ENCODE results near the gene LEP.

LEP gene

GRCh38 chr7:128240696-128241386 lies at the start of gene LEP:
Gene LEP, plus strand, starts transcription at chr7:128241278. Its CDS starts 10,741 bp downstream, at chr7:128252019.
- DNase-seq: no peak

GRCh38 chr7:128192497-128193142 lies 48.5 kb upstream of the LEP start:
- DNase-seq: no peak

- no peak for DNase-seq
Observed at GRCh38 chr7:128194533-128195282, 46.4 kb upstream of the LEP start.

- peak; percentile 43 for DNase-seq
Observed at GRCh38 chr7:128197589-128197988, 43.5 kb upstream of the LEP start.

GRCh38 chr7:128197989-128198580 lies 43.0 kb upstream of the LEP start:
- DNase-seq: no peak

GRCh38 chr7:128200376-128200775 lies 40.7 kb upstream of the LEP start:
- DNase-seq: no peak

GRCh38 chr7:128201067-128201689 lies 39.9 kb upstream of the LEP start:
- no peak for DNase-seq

- no peak for DNase-seq
Observed at GRCh38 chr7:128201690-128202085, 39.4 kb upstream of the LEP start.

- no peak for DNase-seq
Observed at GRCh38 chr7:128202287-128202957, 38.7 kb upstream of the LEP start.

- DNase-seq: no peak
Observed at GRCh38 chr7:128203047-128203491, 38.0 kb upstream of the LEP start.

GRCh38 chr7:128203710-128204214 lies 37.3 kb upstream of the LEP start:
- DNase-seq: no peak

- no peak for DNase-seq
Observed at GRCh38 chr7:128204455-128204854, 36.6 kb upstream of the LEP start.

GRCh38 chr7:128205068-128205467 lies 36.0 kb upstream of the LEP start:
- DNase-seq: no peak

GRCh38 chr7:128206017-128206746 lies 34.9 kb upstream of the LEP start:
- DNase-seq: no peak

GRCh38 chr7:128206747-128207500 lies 34.2 kb upstream of the LEP start:
- no peak for DNase-seq

GRCh38 chr7:128207609-128208008 lies 33.5 kb upstream of the LEP start:
- DNase-seq: no peak

- DNase-seq: peak; percentile 71
Observed at GRCh38 chr7:128209229-128210035, 31.6 kb upstream of the LEP start.

- no peak for DNase-seq
Observed at GRCh38 chr7:128210036-128210347, 31.1 kb upstream of the LEP start.

GRCh38 chr7:128210590-128211570 lies 30.2 kb upstream of the LEP start:
- DNase-seq: no peak
